HepG2 (cell line): ENCODE data around the gene NDUFB10. TPM values are rescaled to one million over a fixed set of nuclear protein-coding genes. Genes with fewer than 3 reads are reported as not detected.

Experiments
- CENPX ChIP-seq: sonication (generic); formaldehyde crosslinking; IDR thresholded peaks from 2 replicates; pipeline ENCODE4 v1.9.0; 2021; ENCODE audit warnings: mild to moderate bottlenecking, missing genetic modification reagents, moderate library complexity
- CREB1 ChIP-seq, 2 experiments: fragments of 450-650 bp in 1 of 2; IDR thresholded peaks; 2 replicates each; pipeline ENCODE4 v1.6.1; 2016 to 2017; ENCODE audit warnings: control low read depth in 1 of 2, mild to moderate bottlenecking in 1 of 2, missing compliant biosample characterization in 1 of 2, missing genetic modification characterization in 1 of 2
- EZH2 ChIP-seq: conservative IDR thresholded peaks from 2 replicates; pipeline ENCODE4 v1.6.1; 2012; ENCODE audit warnings: mild to moderate bottlenecking, low read depth, low read length, moderate library complexity
- HOMEZ ChIP-seq: IDR thresholded peaks from 2 replicates; pipeline ENCODE4 v1.6.1; 2016; ENCODE audit warnings: low read depth
- SKIL ChIP-seq: sonication (generic); formaldehyde crosslinking; IDR thresholded peaks from 2 replicates; pipeline ENCODE4 v1.8.0; 2022; ENCODE audit warnings: missing genetic modification reagents, mild to moderate bottlenecking, moderate library complexity, borderline replicate concordance
- SYNCRIP ChIP-seq: fragments of 200-400 bp; formaldehyde crosslinking; IDR thresholded peaks from 2 replicates; pipeline ENCODE4 v1.6.1; 2018; ENCODE audit warnings: mild to moderate bottlenecking, low read depth, low read length; ENCODE audit not compliant: insufficient read depth
- ZBTB8A ChIP-seq: sonication (generic); formaldehyde crosslinking; IDR thresholded peaks from 2 replicates; pipeline ENCODE4 v1.4.0; 2020; ENCODE audit warnings: mild to moderate bottlenecking, low read depth, missing genetic modification reagents, borderline replicate concordance
- ZFY ChIP-seq: sonication (generic); formaldehyde crosslinking; IDR thresholded peaks from 2 replicates; pipeline ENCODE4 v1.4.0; 2020; ENCODE audit warnings: missing genetic modification reagents
- ZNF20 ChIP-seq: sonication (generic); formaldehyde crosslinking; IDR thresholded peaks from 2 replicates; pipeline ENCODE4 v1.4.0; 2020; ENCODE audit warnings: mild to moderate bottlenecking, moderate library complexity, missing genetic modification reagents
- ZNF251 ChIP-seq: sonication (generic); formaldehyde crosslinking; IDR thresholded peaks from 2 replicates; pipeline ENCODE4 v1.9.0; 2021; ENCODE audit warnings: mild to moderate bottlenecking, missing genetic modification reagents
- ZNF512 ChIP-seq: sonication (generic); formaldehyde crosslinking; IDR thresholded peaks from 2 replicates; pipeline ENCODE4 v1.4.0; 2020; ENCODE audit warnings: mild to moderate bottlenecking, missing genetic modification reagents
- ZNF580 ChIP-seq: IDR thresholded peaks from 2 replicates; pipeline ENCODE4 v1.6.1; 2016; ENCODE audit warnings: low read depth, borderline replicate concordance
- ZNF597 ChIP-seq: sonication (generic); formaldehyde crosslinking; IDR thresholded peaks from 2 replicates; pipeline ENCODE4 v1.5.0; 2020; ENCODE audit warnings: missing genetic modification reagents
- ZNF670 ChIP-seq: sonication (generic); formaldehyde crosslinking; IDR thresholded peaks from 2 replicates; pipeline ENCODE4 v1.8.0; 2022; ENCODE audit warnings: mild to moderate bottlenecking, missing genetic modification reagents, borderline replicate concordance
- ZNF687 ChIP-seq: sonication (generic); formaldehyde crosslinking; IDR thresholded peaks from 2 replicates; pipeline ENCODE4 v1.5.1; 2020; ENCODE audit warnings: mild to moderate bottlenecking, missing genetic modification reagents, moderate library complexity
- ZNF777 ChIP-seq: sonication (generic); formaldehyde crosslinking; IDR thresholded peaks from 2 replicates; pipeline ENCODE4 v1.4.0; 2020; ENCODE audit warnings: missing genetic modification reagents
- polyA plus RNA-seq, 8 experiments: library from polyadenylated mRNA; depleted of rRNA in 3 of 8; stranded (reverse) in 7 of 8; unstranded in 1 of 8; fragments of >200 nt; fragmentation: Illumina TruSeq in 4 of 8; extraction: Trizol in 4 of 8; gene quantifications; 2 replicates each; pipeline versions ENCODE4 v1.2.1 to v1.2.3, GENCODE V29; 2011 to 2016; ENCODE audit warnings: low read depth in 4 of 8, missing spikeins in 1 of 8, mixed read lengths in 1 of 8; ENCODE audit not compliant: insufficient read depth in 1 of 8
- total RNA-seq, 5 experiments: library from RNA; depleted of rRNA; stranded (reverse); fragments of >200 nt; fragmentation: Illumina TruSeq; extraction: Trizol; gene quantifications; 2 replicates each; pipeline ENCODE4 v1.2.3, GENCODE V29; 2016; ENCODE audit warnings: low read depth in 1 of 5

Gene NDUFB10
- total and polyA plus RNA-seq, 2 of the 13 experiments (the other 11 are each of a cell fraction or from before 2014, with no cell fraction given): 68.6 to 157 TPM

GRCh38 chr16:1990351-1991134 is 31.2 kb downstream of the NDUFB10 start (continued):
- peak; percentile 76 for TF ChIP-seq ZNF687
- no peak for TF ChIP-seq ZBTB8A
- no peak for TF ChIP-seq ZNF597 (CRISPR knock-in tag)
- no peak for TF ChIP-seq EZH2
- peak; percentile 95 for TF ChIP-seq CREB1 (IDR thresholded peaks at IDR 0.05)
- no peak for TF ChIP-seq CREB1 (CRISPR knock-in tag; IDR thresholded peaks at IDR 0.05)
- no peak for TF ChIP-seq ZNF20 (CRISPR knock-in tag)
- no peak for TF ChIP-seq ZNF580 (CRISPR knock-in tag)
- TF ChIP-seq ZNF512 (CRISPR knock-in tag): no peak
- TF ChIP-seq SKIL: no peak
- no peak for TF ChIP-seq ZNF251 (CRISPR knock-in tag)
- no peak for TF ChIP-seq ZFY (CRISPR knock-in tag)
- no peak for TF ChIP-seq ZNF670 (CRISPR knock-in tag)
- no peak for TF ChIP-seq HOMEZ (CRISPR knock-in tag)
- TF ChIP-seq CENPX (CRISPR knock-in tag): no peak
- no peak for TF ChIP-seq SYNCRIP
- no peak; the same call in 1 of the 2 replicates for TF ChIP-seq ZNF777 (CRISPR knock-in tag)
